Astrocyte (in vitro differentiated cells and primary cell): ENCODE measurements around the gene PLEKHG4B. TPM values are rescaled to one million over a fixed set of nuclear protein-coding genes. Genes with fewer than 3 reads are reported as not detected.
A peak's percentile ranks its signal among the peaks of the same experiment; 100 is the strongest.
"Not testable (repeated sequence)": the region's sequence is repeated elsewhere in the genome, so short reads cannot be mapped to it uniquely, and the experiment has no call there.

Source experiments
- DNase-seq: peaks from one replicate; pipeline ENCODE4 v3.0.0-alpha.2; 2010; ENCODE audit warnings: low read depth
- FAIRE-seq: peaks from 2 replicates; lab custom pipeline; 2011; peaks lifted over from hg19 to GRCh38; lab: Jason Lieb, UNC
- H2AFZ ChIP-seq: 2 replicates; pipeline ENCODE4 v1.6.0; 2012; ENCODE audit warnings: low read depth, low read length, inconsistent platforms
- H3K27ac ChIP-seq: 2 replicates; pipeline ENCODE4 v1.5.1; 2011; ENCODE audit warnings: low read depth, low read length, inconsistent platforms
- H3K27me3 ChIP-seq: 2 replicates; pipeline ENCODE4 v1.6.0; 2011; ENCODE audit warnings: low read length, inconsistent platforms; ENCODE audit not compliant: insufficient read depth
- H3K36me3 ChIP-seq: 2 replicates; pipeline ENCODE4 v1.5.1; 2011; ENCODE audit warnings: low read length, inconsistent platforms; ENCODE audit not compliant: insufficient read depth
- H3K4me1 ChIP-seq: 2 replicates; pipeline ENCODE4 v1.5.1; 2011; ENCODE audit warnings: low read length, inconsistent platforms; ENCODE audit not compliant: insufficient read depth
- H3K4me2 ChIP-seq: 2 replicates; pipeline ENCODE4 v1.6.0; 2012; ENCODE audit warnings: low read length, inconsistent platforms
- H3K4me3 ChIP-seq: 2 replicates; pipeline ENCODE4 v1.5.1; 2011; ENCODE audit warnings: low read depth, mild to moderate bottlenecking, low read length, inconsistent platforms; ENCODE audit not compliant: insufficient read depth
- H3K79me2 ChIP-seq: 2 replicates; pipeline ENCODE4 v1.6.0; 2012; ENCODE audit warnings: mild to moderate bottlenecking, low read length, inconsistent platforms; ENCODE audit not compliant: insufficient read depth
- H3K9ac ChIP-seq: 2 replicates; pipeline ENCODE4 v1.6.0; 2012; ENCODE audit warnings: mild to moderate bottlenecking, low read length, inconsistent platforms
- H3K9me3 ChIP-seq: 2 replicates; pipeline ENCODE4 v1.5.1; 2012; ENCODE audit warnings: low read depth, mild to moderate bottlenecking, low read length, inconsistent platforms; ENCODE audit not compliant: insufficient read depth
- H4K20me1 ChIP-seq: 2 replicates; pipeline ENCODE4 v1.6.0; 2012; ENCODE audit warnings: low read length, inconsistent platforms; ENCODE audit not compliant: insufficient read depth
- H3K27ac Mint-ChIP-seq: one replicate; pipeline ENCODE4 v1.8.0; 2021; ENCODE audit warnings: mild to moderate bottlenecking, mixed read lengths; ENCODE audit not compliant: unreplicated experiment
- H3K27me3 Mint-ChIP-seq: one replicate; pipeline ENCODE4 v1.8.0; 2021; ENCODE audit warnings: low read depth, mixed read lengths; ENCODE audit not compliant: unreplicated experiment
- H3K36me3 Mint-ChIP-seq: one replicate; pipeline ENCODE4 v1.8.0; 2021; ENCODE audit warnings: low read depth, mixed read lengths; ENCODE audit not compliant: unreplicated experiment
- H3K4me1 Mint-ChIP-seq: one replicate; pipeline ENCODE4 v1.8.0; 2021; ENCODE audit warnings: low read depth, mixed read lengths; ENCODE audit not compliant: unreplicated experiment
- H3K4me3 Mint-ChIP-seq: one replicate; pipeline ENCODE4 v1.8.0; 2021; ENCODE audit warnings: mild to moderate bottlenecking, moderate library complexity, mixed read lengths; ENCODE audit not compliant: unreplicated experiment
- H3K9me3 Mint-ChIP-seq: one replicate; pipeline ENCODE4 v1.8.0; 2021; ENCODE audit warnings: mild to moderate bottlenecking, mixed read lengths; ENCODE audit not compliant: unreplicated experiment
- CTCF ChIP-seq: IDR thresholded peaks from 2 replicates; pipeline ENCODE4 v1.5.1; 2011; ENCODE audit warnings: low read depth, mild to moderate bottlenecking, inconsistent platforms, low read length, moderate library complexity; ENCODE audit not compliant: insufficient read depth
- EZH2 ChIP-seq: IDR thresholded peaks from 2 replicates; pipeline ENCODE4 v1.6.1; 2012; ENCODE audit warnings: mild to moderate bottlenecking, low read length, inconsistent platforms; ENCODE audit not compliant: insufficient read depth
- total RNA-seq: library from RNA; stranded (reverse); gene quantifications from 2 replicates; pipeline ENCODE4 v1.2.1, GENCODE V29; 2021

Gene PLEKHG4B
- total RNA-seq, 1 donor from 2014 or later, result 8.1 TPM

GRCh38 chr5:234450-234849 lies 142.5 kb downstream of the PLEKHG4B start:
- Histone ChIP-seq H3K4me2 (no peak overlapping the region), H3K4me1 (no peaks in the 10 kb centered on the region), H3K9me3 (no peaks in the 10 kb centered on the region), H4K20me1 (no peaks in the 10 kb centered on the region), H3K36me3 (peaks cover 19% of the 10 kb centered on the region), H3K27ac (no peak overlapping the region), H3K9ac (no peak overlapping the region), H3K79me2 (no peaks in the 10 kb centered on the region), H3K4me3 (no peak overlapping the region), H3K27me3 (no peaks in the 10 kb centered on the region), H2AFZ (no peak overlapping the region)
- no peak for TF ChIP-seq EZH2
- TF ChIP-seq CTCF, result no peak
- H3K27ac Mint-ChIP-seq, result no peak overlapping the region
- H3K27me3 Mint-ChIP-seq, result no peaks in the 10 kb centered on the region
- peaks cover 2% of the 10 kb centered on the region for H3K4me1 Mint-ChIP-seq
- peaks cover 8% of the 10 kb centered on the region for H3K36me3 Mint-ChIP-seq
- FAIRE-seq (no peak), DNase-seq (no peak)
- no peak overlapping the region for H3K4me3 Mint-ChIP-seq
- no peaks in the 10 kb centered on the region for H3K9me3 Mint-ChIP-seq

- not testable (repeated sequence) for DNase-seq, H3K4me1 Mint-ChIP-seq, FAIRE-seq, H3K9ac ChIP-seq, H3K4me3 Mint-ChIP-seq, H2AFZ ChIP-seq, H3K9me3 Mint-ChIP-seq, H3K27ac ChIP-seq, H3K4me1 ChIP-seq, H3K27ac Mint-ChIP-seq, H3K27me3 Mint-ChIP-seq, H3K4me2 ChIP-seq, H3K9me3 ChIP-seq, H3K79me2 ChIP-seq, H4K20me1 ChIP-seq, H3K4me3 ChIP-seq, H3K27me3 ChIP-seq
- H3K36me3 ChIP-seq, result peaks cover 19% of the 10 kb centered on the region
- H3K36me3 Mint-ChIP-seq, result peaks cover 11% of the 10 kb centered on the region
These were observed 143.6 kb downstream of the PLEKHG4B start for GRCh38 chr5:235527-235926.

- not testable (repeated sequence) for H4K20me1 ChIP-seq, H3K9ac ChIP-seq, H2AFZ ChIP-seq, H3K4me3 ChIP-seq, H3K27me3 Mint-ChIP-seq, H3K4me1 ChIP-seq, H3K27ac ChIP-seq, H3K4me3 Mint-ChIP-seq, H3K4me2 ChIP-seq, H3K9me3 ChIP-seq, H3K9me3 Mint-ChIP-seq, FAIRE-seq, H3K4me1 Mint-ChIP-seq, H3K79me2 ChIP-seq, H3K27me3 ChIP-seq
- peaks cover 27% of the 10 kb centered on the region for H3K36me3 Mint-ChIP-seq
- peaks cover 24% of the 10 kb centered on the region for H3K36me3 ChIP-seq
- H3K27ac Mint-ChIP-seq, result peak overlapping the region; percentile 72
- DNase-seq, result peak; percentile 73
These were observed 146.0 kb downstream of the PLEKHG4B start for GRCh38 chr5:237931-238330.

Other genes with a start within 250 kb of the PLEKHG4B start
- not detected in 2 replicates for gene LRRC14B, start 99.3 kb downstream of the PLEKHG4B start, total RNA-seq
- gene CCDC127, start 126.0 kb downstream of the PLEKHG4B start, total RNA-seq, result 5.6 and 8.8 TPM in 2 replicates
- 91.7 and 102 TPM in 2 replicates for gene SDHA, start 126.2 kb downstream of the PLEKHG4B start, total RNA-seq
- 99.1 and 99.6 TPM in 2 replicates for gene PDCD6, start 179.5 kb downstream of the PLEKHG4B start, total RNA-seq
- gene AHRR, start 229.5 kb downstream of the PLEKHG4B start, total RNA-seq, result 8.6 and 10.5 TPM in 2 replicates